GM23338 (cell line): ENCODE results near the gene FMN2. TPM values are rescaled to one million over a fixed set of nuclear protein-coding genes. Genes with fewer than 3 reads are reported as not detected.

ENCODE experiments used
- ATAC-seq: fragments of 200-7000 bp; cut with Tn5 transposase; 3 replicates; pipeline ENCODE4 v1.9.1; 2020
- DNase-seq: peaks from one replicate; pipeline ENCODE4 v3.0.0-alpha.2; 2015; ENCODE audit warnings: low spot score
- H2AFZ ChIP-seq: fragments of 200-600 bp; sonication (generic); 2 replicates; pipeline ENCODE4 v1.8.0; 2016; ENCODE audit warnings: antibody characterized with exemption, mild to moderate bottlenecking, moderate library complexity
- H3F3A ChIP-seq: fragments of 200-600 bp; sonication (generic); replicated peaks from 2 replicates; pipeline ENCODE4 v1.8.0; 2017; ENCODE audit warnings: antibody characterized with exemption, mixed run types, low read depth
- H3K27ac ChIP-seq: fragments of 200-600 bp; sonication (generic); 2 replicates; pipeline ENCODE4 v1.6.1; 2016; ENCODE audit warnings: low read depth
- H3K27me3 ChIP-seq: fragments of 200-600 bp; sonication (generic); 2 replicates; pipeline ENCODE4 v1.8.0; 2016; ENCODE audit warnings: mild to moderate bottlenecking, mixed run types, moderate library complexity; ENCODE audit not compliant: insufficient read depth
- H3K36me3 ChIP-seq: fragments of 200-600 bp; sonication (generic); 2 replicates; pipeline ENCODE4 v1.8.0; 2016; ENCODE audit warnings: mild to moderate bottlenecking; ENCODE audit not compliant: insufficient read depth
- H3K4me1 ChIP-seq: fragments of 200-600 bp; sonication (generic); 2 replicates; pipeline ENCODE4 v1.8.0; 2016; ENCODE audit warnings: mild to moderate bottlenecking, moderate library complexity; ENCODE audit not compliant: insufficient read depth
- H3K4me2 ChIP-seq: fragments of 200-600 bp; sonication (generic); 2 replicates; pipeline ENCODE4 v1.7.1; 2017; ENCODE audit warnings: mixed run types
- H3K4me3 ChIP-seq: fragments of 200-600 bp; sonication (generic); 2 replicates; pipeline ENCODE4 v1.6.1; 2016; ENCODE audit warnings: mixed run types
- H3K79me2 ChIP-seq: fragments of 200-600 bp; sonication (generic); replicated peaks from 2 replicates; pipeline ENCODE4 v1.8.0; 2017; ENCODE audit warnings: mild to moderate bottlenecking; ENCODE audit not compliant: insufficient read depth
- H3K9me2 ChIP-seq: fragments of 200-600 bp; sonication (generic); 2 replicates; pipeline ENCODE4 v1.8.0; 2017; ENCODE audit not compliant: insufficient read depth
- H4K20me1 ChIP-seq: fragments of 200-600 bp; sonication (generic); replicated peaks from 2 replicates; pipeline ENCODE4 v1.8.0; 2017; ENCODE audit warnings: mild to moderate bottlenecking; ENCODE audit not compliant: insufficient read depth
- H3K27ac Mint-ChIP-seq: 2 replicates; pipeline ENCODE4 v1.8.0; 2020; ENCODE audit warnings: inconsistent platforms, mild to moderate bottlenecking, moderate library complexity, mixed read lengths
- H3K27me3 Mint-ChIP-seq: 3 replicates; pipeline ENCODE4 v1.8.0; 2022; ENCODE audit warnings: low read depth, mild to moderate bottlenecking, moderate library complexity, mixed read lengths, inconsistent platforms; ENCODE audit not compliant: insufficient read depth, poor library complexity
- H3K36me3 Mint-ChIP-seq: 3 replicates; pipeline ENCODE4 v1.8.0; 2021; ENCODE audit warnings: low read depth, mild to moderate bottlenecking, inconsistent platforms, moderate library complexity, mixed read lengths
- H3K4me1 Mint-ChIP-seq: 3 replicates; pipeline ENCODE4 v1.8.0; 2020; ENCODE audit warnings: mild to moderate bottlenecking, inconsistent platforms, mixed read lengths
- H3K4me3 Mint-ChIP-seq: 3 replicates; pipeline ENCODE4 v1.8.0; 2021; ENCODE audit warnings: moderate library complexity, mild to moderate bottlenecking, inconsistent platforms, mixed read lengths
- H3K9me3 Mint-ChIP-seq: 3 replicates; pipeline ENCODE4 v1.8.0; 2020; ENCODE audit warnings: moderate library complexity, mild to moderate bottlenecking, inconsistent platforms, mixed read lengths
- CREB1 ChIP-seq: fragments of 250-450 bp; sonication (Bioruptor Pico); IDR thresholded peaks from 2 replicates; pipeline ENCODE4 v1.5.0; 2020; ENCODE audit warnings: low read depth, mild to moderate bottlenecking, moderate library complexity
- EZH2 ChIP-seq: fragments of 200-600 bp; sonication (generic); IDR thresholded peaks from one replicate; pipeline ENCODE4 v1.8.0; 2017; ENCODE audit warnings: antibody characterized with exemption, mild to moderate bottlenecking, low read depth; ENCODE audit not compliant: unreplicated experiment
- EZH2phosphoT487 ChIP-seq: fragments of 200-600 bp; sonication (generic); IDR thresholded peaks from one replicate; pipeline ENCODE4 v1.8.1; 2018; ENCODE audit warnings: antibody characterized with exemption; ENCODE audit not compliant: unreplicated experiment
- NANOG ChIP-seq: IDR thresholded peaks from 2 replicates; pipeline ENCODE4 v1.6.1; 2016; ENCODE audit warnings: antibody characterized with exemption, borderline replicate concordance
- POLR2AphosphoS5 ChIP-seq: IDR thresholded peaks from 2 replicates; pipeline ENCODE4 v1.6.1; 2016; ENCODE audit warnings: antibody characterized with exemption, low read depth
- STAT1 ChIP-seq: IDR thresholded peaks from one replicate; pipeline ENCODE4 v1.6.1; 2016; ENCODE audit warnings: antibody characterized with exemption; ENCODE audit not compliant: unreplicated experiment
- ZNF114 ChIP-seq: fragments of 250-450 bp; sonication (Bioruptor Pico); IDR thresholded peaks from 2 replicates; pipeline ENCODE4 v1.5.0; 2020; ENCODE audit warnings: mild to moderate bottlenecking, moderate library complexity
- ZNF331 ChIP-seq: fragments of 250-450 bp; sonication (Bioruptor Pico); IDR thresholded peaks from 2 replicates; pipeline ENCODE4 v1.5.0; 2020; ENCODE audit warnings: low read depth, mild to moderate bottlenecking, moderate library complexity
- polyA plus RNA-seq: library from polyadenylated mRNA; unstranded; fragments of >200 nt; fragmentation: Nextera tagmentation; extraction: Ambion mirVana; gene quantifications from 2 replicates; pipeline ENCODE4 v1.2.1, GENCODE V29; 2016
- total RNA-seq: library from RNA; depleted of rRNA; stranded (reverse); fragments of >200 nt; shearing (Covaris generic); gene quantifications from 2 replicates; pipeline ENCODE4 v1.2.3, GENCODE V29; 2014
- TF ChIP-seq, protein P1 (sequence below): IDR thresholded peaks from 2 replicates; pipeline ENCODE4 v1.6.1; 2016; ENCODE audit warnings: antibody characterized with exemption
- TF ChIP-seq, protein P2 (sequence below): IDR thresholded peaks from one replicate; pipeline ENCODE4 v1.6.1; 2018; ENCODE audit warnings: antibody characterized with exemption; ENCODE audit not compliant: unreplicated experiment
- TF ChIP-seq, protein P3 (sequence below), 2 experiments: fragments of 200-600 bp in 1 of 2; sonication (generic) in 1 of 2; conservative IDR thresholded peaks; 2 replicates each; pipeline versions ENCODE4 v1.5.1 to v1.6.1; 2016 to 2017; ENCODE audit warnings: antibody characterized with exemption in 2 of 2, low read depth in 2 of 2, mild to moderate bottlenecking in 2 of 2, moderate library complexity in 1 of 2

FMN2 gene
- total and polyA plus RNA-seq, 2 experiments from 2014 or later = 1.5 to 2.5 TPM

DNA sequence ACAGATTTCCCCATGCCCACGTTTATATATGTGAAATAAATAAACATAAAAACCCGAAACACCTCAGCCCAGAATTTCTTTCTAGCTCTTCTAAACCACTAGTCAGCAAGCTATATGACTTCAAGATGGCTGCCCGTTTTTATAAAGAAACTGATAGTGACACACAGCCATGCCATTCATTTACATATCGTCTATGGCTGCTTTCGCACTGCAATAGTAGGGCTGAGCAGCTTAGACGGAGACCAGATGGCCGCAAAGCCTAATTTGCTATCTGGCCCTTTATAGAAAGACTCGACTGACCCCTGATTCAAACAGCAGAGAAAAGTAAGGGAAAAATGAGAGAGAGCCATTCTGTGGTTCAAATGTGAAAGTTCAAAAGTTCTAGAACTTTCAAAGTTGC lies 45.7 kb upstream of the FMN2 start:
- no peaks in the 10 kb centered on the region for H3K36me3 Mint-ChIP-seq
- ATAC-seq (no peak), DNase-seq (no peak)
- no peaks in the 10 kb centered on the region for H3K79me2 ChIP-seq
- peak overlapping the region; percentile 38; the same call in 1 of the 2 replicates for H2AFZ ChIP-seq
- no peak overlapping the region for H3K27ac ChIP-seq
- H3K27ac Mint-ChIP-seq = no peak overlapping the region
- H3K9me3 Mint-ChIP-seq = no peaks in the 10 kb centered on the region
- no peak for TF ChIP-seq ZNF114 (CRISPR knock-in tag)
- TF ChIP-seq ZNF331 (CRISPR knock-in tag) = no peak
- no peak for TF ChIP-seq NANOG
- no peak for TF ChIP-seq EZH2
- TF ChIP-seq POLR2AphosphoS5 = no peak
- no peak for TF ChIP-seq EZH2phosphoT487
- TF ChIP-seq, protein P1, sequence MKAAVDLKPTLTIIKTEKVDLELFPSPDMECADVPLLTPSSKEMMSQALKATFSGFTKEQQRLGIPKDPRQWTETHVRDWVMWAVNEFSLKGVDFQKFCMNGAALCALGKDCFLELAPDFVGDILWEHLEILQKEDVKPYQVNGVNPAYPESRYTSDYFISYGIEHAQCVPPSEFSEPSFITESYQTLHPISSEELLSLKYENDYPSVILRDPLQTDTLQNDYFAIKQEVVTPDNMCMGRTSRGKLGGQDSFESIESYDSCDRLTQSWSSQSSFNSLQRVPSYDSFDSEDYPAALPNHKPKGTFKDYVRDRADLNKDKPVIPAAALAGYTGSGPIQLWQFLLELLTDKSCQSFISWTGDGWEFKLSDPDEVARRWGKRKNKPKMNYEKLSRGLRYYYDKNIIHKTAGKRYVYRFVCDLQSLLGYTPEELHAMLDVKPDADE = no peak
- TF ChIP-seq, protein P2, sequence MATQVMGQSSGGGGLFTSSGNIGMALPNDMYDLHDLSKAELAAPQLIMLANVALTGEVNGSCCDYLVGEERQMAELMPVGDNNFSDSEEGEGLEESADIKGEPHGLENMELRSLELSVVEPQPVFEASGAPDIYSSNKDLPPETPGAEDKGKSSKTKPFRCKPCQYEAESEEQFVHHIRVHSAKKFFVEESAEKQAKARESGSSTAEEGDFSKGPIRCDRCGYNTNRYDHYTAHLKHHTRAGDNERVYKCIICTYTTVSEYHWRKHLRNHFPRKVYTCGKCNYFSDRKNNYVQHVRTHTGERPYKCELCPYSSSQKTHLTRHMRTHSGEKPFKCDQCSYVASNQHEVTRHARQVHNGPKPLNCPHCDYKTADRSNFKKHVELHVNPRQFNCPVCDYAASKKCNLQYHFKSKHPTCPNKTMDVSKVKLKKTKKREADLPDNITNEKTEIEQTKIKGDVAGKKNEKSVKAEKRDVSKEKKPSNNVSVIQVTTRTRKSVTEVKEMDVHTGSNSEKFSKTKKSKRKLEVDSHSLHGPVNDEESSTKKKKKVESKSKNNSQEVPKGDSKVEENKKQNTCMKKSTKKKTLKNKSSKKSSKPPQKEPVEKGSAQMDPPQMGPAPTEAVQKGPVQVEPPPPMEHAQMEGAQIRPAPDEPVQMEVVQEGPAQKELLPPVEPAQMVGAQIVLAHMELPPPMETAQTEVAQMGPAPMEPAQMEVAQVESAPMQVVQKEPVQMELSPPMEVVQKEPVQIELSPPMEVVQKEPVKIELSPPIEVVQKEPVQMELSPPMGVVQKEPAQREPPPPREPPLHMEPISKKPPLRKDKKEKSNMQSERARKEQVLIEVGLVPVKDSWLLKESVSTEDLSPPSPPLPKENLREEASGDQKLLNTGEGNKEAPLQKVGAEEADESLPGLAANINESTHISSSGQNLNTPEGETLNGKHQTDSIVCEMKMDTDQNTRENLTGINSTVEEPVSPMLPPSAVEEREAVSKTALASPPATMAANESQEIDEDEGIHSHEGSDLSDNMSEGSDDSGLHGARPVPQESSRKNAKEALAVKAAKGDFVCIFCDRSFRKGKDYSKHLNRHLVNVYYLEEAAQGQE = no peak
- TF ChIP-seq, protein P3, sequence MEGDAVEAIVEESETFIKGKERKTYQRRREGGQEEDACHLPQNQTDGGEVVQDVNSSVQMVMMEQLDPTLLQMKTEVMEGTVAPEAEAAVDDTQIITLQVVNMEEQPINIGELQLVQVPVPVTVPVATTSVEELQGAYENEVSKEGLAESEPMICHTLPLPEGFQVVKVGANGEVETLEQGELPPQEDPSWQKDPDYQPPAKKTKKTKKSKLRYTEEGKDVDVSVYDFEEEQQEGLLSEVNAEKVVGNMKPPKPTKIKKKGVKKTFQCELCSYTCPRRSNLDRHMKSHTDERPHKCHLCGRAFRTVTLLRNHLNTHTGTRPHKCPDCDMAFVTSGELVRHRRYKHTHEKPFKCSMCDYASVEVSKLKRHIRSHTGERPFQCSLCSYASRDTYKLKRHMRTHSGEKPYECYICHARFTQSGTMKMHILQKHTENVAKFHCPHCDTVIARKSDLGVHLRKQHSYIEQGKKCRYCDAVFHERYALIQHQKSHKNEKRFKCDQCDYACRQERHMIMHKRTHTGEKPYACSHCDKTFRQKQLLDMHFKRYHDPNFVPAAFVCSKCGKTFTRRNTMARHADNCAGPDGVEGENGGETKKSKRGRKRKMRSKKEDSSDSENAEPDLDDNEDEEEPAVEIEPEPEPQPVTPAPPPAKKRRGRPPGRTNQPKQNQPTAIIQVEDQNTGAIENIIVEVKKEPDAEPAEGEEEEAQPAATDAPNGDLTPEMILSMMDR (conservative IDR thresholded peaks at IDR 0.05; ENCODE audit: low read depth in 2 of 2) = no peak
- TF ChIP-seq CREB1 (CRISPR knock-in tag) = no peak
- TF ChIP-seq STAT1 = no peak
- no peak overlapping the region for H3K4me3 Mint-ChIP-seq
- no peaks in the 10 kb centered on the region for H4K20me1 ChIP-seq
- no peak overlapping the region for H3K4me2 ChIP-seq
- no peaks in the 10 kb centered on the region for H3K27me3 Mint-ChIP-seq
- H3F3A ChIP-seq = no peaks in the 10 kb centered on the region
- no peaks in the 10 kb centered on the region for H3K27me3 ChIP-seq
- H3K36me3 ChIP-seq = no peaks in the 10 kb centered on the region
- H3K4me1 Mint-ChIP-seq = no peaks in the 10 kb centered on the region
- H3K4me1 ChIP-seq = no peaks in the 10 kb centered on the region
- H3K9me2 ChIP-seq = no peaks in the 10 kb centered on the region
- no peak overlapping the region for H3K4me3 ChIP-seq
